T47D (cell line): ENCODE measurements around the gene ELMO2.

ENCODE experiments used
- DNase-seq, 2 experiments: peaks; one replicate each; pipeline versions ENCODE4 v3.0.0 to v3.0.0-alpha.2; 2011 to 2012; ENCODE audit warnings: low read depth in 1 of 2, low spot score in 1 of 2
- JUND ChIP-seq: IDR thresholded peaks from 2 replicates; pipeline ENCODE4 v1.6.1; 2012; ENCODE audit warnings: low read depth
- in situ Hi-C: cut with HindIII; loops from 2 replicates; pipeline ENCODE4 v1.10.0; 2016; ENCODE audit warnings: low sequenced_read_pairs, low pct_unique_long_range_greater_than_20kb

The ELMO2 gene

GRCh38 chr20:46350986-46351267 lies 55.5 kb downstream of the ELMO2 start:
- no peak for TF ChIP-seq JUND

GRCh38 chr20:46350201-46350985 lies 56.0 kb downstream of the ELMO2 start:
- no peak for TF ChIP-seq JUND
- no peak for DNase-seq
- in situ Hi-C loops = no loop called here

More at GRCh38 chr20:46350986-46351267, 55.5 kb downstream of the ELMO2 start:
- no peak for DNase-seq
- in situ Hi-C loops = no loop called here

- DNase-seq = no peak
- no peak for TF ChIP-seq JUND
- in situ Hi-C loops = no loop called here
Observed at GRCh38 chr20:46349742-46350056, 56.7 kb downstream of the ELMO2 start.

- in situ Hi-C loops = no loop called here
- DNase-seq = peak; percentile 67 to 75
- no peak for TF ChIP-seq JUND
Observed at GRCh38 chr20:46349035-46349741, 57.2 kb downstream of the ELMO2 start.

- in situ Hi-C loops = no loop called here
- DNase-seq = no peak
- TF ChIP-seq JUND = no peak
Observed at GRCh38 chr20:46347841-46348803, 58.3 kb downstream of the ELMO2 start.

GRCh38 chr20:46346770-46347169 lies 59.6 kb downstream of the ELMO2 start:
- no peak for TF ChIP-seq JUND
- no peak for DNase-seq
- in situ Hi-C loops = no loop called here

GRCh38 chr20:46344488-46345162 lies 61.8 kb downstream of the ELMO2 start:
- no peak for DNase-seq
- in situ Hi-C loops = no loop called here
- no peak for TF ChIP-seq JUND

- DNase-seq = no peak
- no peak for TF ChIP-seq JUND
- in situ Hi-C loops = no loop called here
Observed at GRCh38 chr20:46343975-46344357, 62.4 kb downstream of the ELMO2 start.

- in situ Hi-C loops = no loop called here
- no peak for DNase-seq
- TF ChIP-seq JUND = no peak
Observed at GRCh38 chr20:46343348-46343974, 63.0 kb downstream of the ELMO2 start.

- in situ Hi-C loops = no loop called here
- TF ChIP-seq JUND = no peak
- DNase-seq = no peak
Observed at GRCh38 chr20:46342451-46343347, 63.7 kb downstream of the ELMO2 start.

GRCh38 chr20:46342010-46342378 lies 64.4 kb downstream of the ELMO2 start:
- no peak for TF ChIP-seq JUND
- in situ Hi-C loops = no loop called here
- DNase-seq = no peak
